GM23338 (cell line): Measurements from ENCODE around the gene DHRS2. TPM values are rescaled to one million over a fixed set of nuclear protein-coding genes. Genes with fewer than 3 reads are reported as not detected.

Source experiments
- ATAC-seq: fragments of 200-7000 bp; cut with Tn5 transposase; 3 replicates; pipeline ENCODE4 v1.9.1; 2020
- DNase-seq: peaks from one replicate; pipeline ENCODE4 v3.0.0-alpha.2; 2015; ENCODE audit warnings: low spot score
- H2AFZ ChIP-seq: fragments of 200-600 bp; sonication (generic); 2 replicates; pipeline ENCODE4 v1.8.0; 2016; ENCODE audit warnings: antibody characterized with exemption, mild to moderate bottlenecking, moderate library complexity
- H3F3A ChIP-seq: fragments of 200-600 bp; sonication (generic); replicated peaks from 2 replicates; pipeline ENCODE4 v1.8.0; 2017; ENCODE audit warnings: antibody characterized with exemption, mixed run types, low read depth
- H3K27ac ChIP-seq: fragments of 200-600 bp; sonication (generic); 2 replicates; pipeline ENCODE4 v1.6.1; 2016; ENCODE audit warnings: low read depth
- H3K27me3 ChIP-seq: fragments of 200-600 bp; sonication (generic); 2 replicates; pipeline ENCODE4 v1.8.0; 2016; ENCODE audit warnings: mild to moderate bottlenecking, mixed run types, moderate library complexity; ENCODE audit not compliant: insufficient read depth
- H3K36me3 ChIP-seq: fragments of 200-600 bp; sonication (generic); 2 replicates; pipeline ENCODE4 v1.8.0; 2016; ENCODE audit warnings: mild to moderate bottlenecking; ENCODE audit not compliant: insufficient read depth
- H3K4me1 ChIP-seq: fragments of 200-600 bp; sonication (generic); 2 replicates; pipeline ENCODE4 v1.8.0; 2016; ENCODE audit warnings: mild to moderate bottlenecking, moderate library complexity; ENCODE audit not compliant: insufficient read depth
- H3K4me2 ChIP-seq: fragments of 200-600 bp; sonication (generic); 2 replicates; pipeline ENCODE4 v1.7.1; 2017; ENCODE audit warnings: mixed run types
- H3K4me3 ChIP-seq: fragments of 200-600 bp; sonication (generic); 2 replicates; pipeline ENCODE4 v1.6.1; 2016; ENCODE audit warnings: mixed run types
- H3K79me2 ChIP-seq: fragments of 200-600 bp; sonication (generic); replicated peaks from 2 replicates; pipeline ENCODE4 v1.8.0; 2017; ENCODE audit warnings: mild to moderate bottlenecking; ENCODE audit not compliant: insufficient read depth
- H3K9me2 ChIP-seq: fragments of 200-600 bp; sonication (generic); 2 replicates; pipeline ENCODE4 v1.8.0; 2017; ENCODE audit not compliant: insufficient read depth
- H4K20me1 ChIP-seq: fragments of 200-600 bp; sonication (generic); replicated peaks from 2 replicates; pipeline ENCODE4 v1.8.0; 2017; ENCODE audit warnings: mild to moderate bottlenecking; ENCODE audit not compliant: insufficient read depth
- H3K27ac Mint-ChIP-seq: 2 replicates; pipeline ENCODE4 v1.8.0; 2020; ENCODE audit warnings: inconsistent platforms, mild to moderate bottlenecking, moderate library complexity, mixed read lengths
- H3K27me3 Mint-ChIP-seq: 3 replicates; pipeline ENCODE4 v1.8.0; 2022; ENCODE audit warnings: low read depth, mild to moderate bottlenecking, moderate library complexity, mixed read lengths, inconsistent platforms; ENCODE audit not compliant: insufficient read depth, poor library complexity
- H3K36me3 Mint-ChIP-seq: 3 replicates; pipeline ENCODE4 v1.8.0; 2021; ENCODE audit warnings: low read depth, mild to moderate bottlenecking, inconsistent platforms, moderate library complexity, mixed read lengths
- H3K4me1 Mint-ChIP-seq: 3 replicates; pipeline ENCODE4 v1.8.0; 2020; ENCODE audit warnings: mild to moderate bottlenecking, inconsistent platforms, mixed read lengths
- H3K4me3 Mint-ChIP-seq: 3 replicates; pipeline ENCODE4 v1.8.0; 2021; ENCODE audit warnings: moderate library complexity, mild to moderate bottlenecking, inconsistent platforms, mixed read lengths
- H3K9me3 Mint-ChIP-seq: 3 replicates; pipeline ENCODE4 v1.8.0; 2020; ENCODE audit warnings: moderate library complexity, mild to moderate bottlenecking, inconsistent platforms, mixed read lengths
- EZH2 ChIP-seq: fragments of 200-600 bp; sonication (generic); IDR thresholded peaks from one replicate; pipeline ENCODE4 v1.8.0; 2017; ENCODE audit warnings: antibody characterized with exemption, mild to moderate bottlenecking, low read depth; ENCODE audit not compliant: unreplicated experiment
- NANOG ChIP-seq: IDR thresholded peaks from 2 replicates; pipeline ENCODE4 v1.6.1; 2016; ENCODE audit warnings: antibody characterized with exemption, borderline replicate concordance
- POLR2AphosphoS5 ChIP-seq: IDR thresholded peaks from 2 replicates; pipeline ENCODE4 v1.6.1; 2016; ENCODE audit warnings: antibody characterized with exemption, low read depth
- REST ChIP-seq: IDR thresholded peaks from one replicate; pipeline ENCODE4 v1.6.1; 2018; ENCODE audit warnings: antibody characterized with exemption; ENCODE audit not compliant: unreplicated experiment
- STAT1 ChIP-seq: IDR thresholded peaks from one replicate; pipeline ENCODE4 v1.6.1; 2016; ENCODE audit warnings: antibody characterized with exemption; ENCODE audit not compliant: unreplicated experiment
- ZNF462 ChIP-seq: fragments of 250-450 bp; sonication (Bioruptor Pico); IDR thresholded peaks from 2 replicates; pipeline ENCODE4 v1.5.0; 2020; ENCODE audit warnings: mild to moderate bottlenecking, moderate library complexity
- polyA plus RNA-seq: library from polyadenylated mRNA; unstranded; fragments of >200 nt; fragmentation: Nextera tagmentation; extraction: Ambion mirVana; gene quantifications from 2 replicates; pipeline ENCODE4 v1.2.1, GENCODE V29; 2016
- total RNA-seq: library from RNA; depleted of rRNA; stranded (reverse); fragments of >200 nt; shearing (Covaris generic); gene quantifications from 2 replicates; pipeline ENCODE4 v1.2.3, GENCODE V29; 2014

The DHRS2 gene
- total and polyA plus RNA-seq, 2 experiments from 2014 or later = 0.42 to 0.48 TPM

GRCh38 chr14:23601424-23601823 is 34.7 kb upstream of the DHRS2 start (continued):
- TF ChIP-seq ZNF462 (CRISPR knock-in tag) = no peak
- no peak for TF ChIP-seq POLR2AphosphoS5
- no peak for TF ChIP-seq NANOG

- Histone ChIP-seq H3K4me1 (no peaks in the 10 kb centered on the region), H4K20me1 (no peaks in the 10 kb centered on the region), H3K4me3 (no peak overlapping the region), H3K9me2 (0 out of 2 replicates have a peak, but pooled peaks cover 3% of the 10 kb centered on the region), H3K36me3 (no peaks in the 10 kb centered on the region), H2AFZ (no peak overlapping the region), H3K4me2 (no peak overlapping the region), H3F3A (no peaks in the 10 kb centered on the region), H3K79me2 (no peaks in the 10 kb centered on the region), H3K27me3 (no peaks in the 10 kb centered on the region), H3K27ac (no peak overlapping the region)
- Mint-ChIP-seq H3K9me3 (no peaks in the 10 kb centered on the region; the same call in 2 of the 3 replicates), H3K36me3 (no peaks in the 10 kb centered on the region), H3K4me1 (no peaks in the 10 kb centered on the region), H3K27me3 (peaks cover 4% of the 10 kb centered on the region), H3K4me3 (no peak overlapping the region), H3K27ac (no peak overlapping the region)
- ATAC-seq = no peak
- DNase-seq = no peak
- TF ChIP-seq STAT1 (no peak), REST (no peak), ZNF462 (CRISPR knock-in tag) (no peak), EZH2 (no peak)
Observed at GRCh38 chr14:23601845-23602180, 34.4 kb upstream of the DHRS2 start.
